Panc1 (cell line): ENCODE data around the gene MTREX.

Experiments
- POLR2AphosphoS5 ChIP-seq: IDR thresholded peaks from 2 replicates; pipeline ENCODE4 v1.6.1; 2012; ENCODE audit warnings: mild to moderate bottlenecking, low read depth, low read length, moderate library complexity
- SIN3A ChIP-seq: IDR thresholded peaks from 2 replicates; pipeline ENCODE4 v1.6.1; 2012; ENCODE audit warnings: low read depth, mild to moderate bottlenecking, low read length, moderate library complexity, borderline replicate concordance; ENCODE audit not compliant: insufficient read depth
- TCF7L2 ChIP-seq: IDR thresholded peaks from 2 replicates; pipeline ENCODE4 v1.6.1; 2011; ENCODE audit warnings: mild to moderate bottlenecking, low read depth, low read length, inconsistent platforms
- TF ChIP-seq, protein P1 (sequence below): fragments of 450-650 bp; IDR thresholded peaks from 2 replicates; pipeline ENCODE4 v1.5.1; 2017; ENCODE audit warnings: mild to moderate bottlenecking

DNA sequence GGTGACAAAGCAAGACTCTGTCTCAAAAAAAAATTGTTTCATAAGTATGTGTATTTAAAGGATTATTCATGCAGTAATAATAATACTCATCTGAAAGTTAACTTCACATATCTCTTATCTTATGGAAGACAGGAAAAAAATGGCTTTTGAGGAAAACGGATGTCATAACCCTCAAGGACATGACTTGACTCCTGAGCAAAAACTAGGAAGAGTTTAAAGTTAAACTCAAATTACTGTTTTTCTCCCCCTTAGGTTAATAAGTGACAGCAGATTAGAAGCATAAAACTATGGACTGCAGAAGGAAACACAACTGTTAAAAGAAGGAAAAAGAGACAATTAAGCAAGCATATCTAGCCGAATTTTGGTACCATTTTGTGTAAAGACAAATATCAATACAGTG lies 16.8 kb upstream of the MTREX start:
- TF ChIP-seq, protein P1, sequence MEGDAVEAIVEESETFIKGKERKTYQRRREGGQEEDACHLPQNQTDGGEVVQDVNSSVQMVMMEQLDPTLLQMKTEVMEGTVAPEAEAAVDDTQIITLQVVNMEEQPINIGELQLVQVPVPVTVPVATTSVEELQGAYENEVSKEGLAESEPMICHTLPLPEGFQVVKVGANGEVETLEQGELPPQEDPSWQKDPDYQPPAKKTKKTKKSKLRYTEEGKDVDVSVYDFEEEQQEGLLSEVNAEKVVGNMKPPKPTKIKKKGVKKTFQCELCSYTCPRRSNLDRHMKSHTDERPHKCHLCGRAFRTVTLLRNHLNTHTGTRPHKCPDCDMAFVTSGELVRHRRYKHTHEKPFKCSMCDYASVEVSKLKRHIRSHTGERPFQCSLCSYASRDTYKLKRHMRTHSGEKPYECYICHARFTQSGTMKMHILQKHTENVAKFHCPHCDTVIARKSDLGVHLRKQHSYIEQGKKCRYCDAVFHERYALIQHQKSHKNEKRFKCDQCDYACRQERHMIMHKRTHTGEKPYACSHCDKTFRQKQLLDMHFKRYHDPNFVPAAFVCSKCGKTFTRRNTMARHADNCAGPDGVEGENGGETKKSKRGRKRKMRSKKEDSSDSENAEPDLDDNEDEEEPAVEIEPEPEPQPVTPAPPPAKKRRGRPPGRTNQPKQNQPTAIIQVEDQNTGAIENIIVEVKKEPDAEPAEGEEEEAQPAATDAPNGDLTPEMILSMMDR = no peak
- TF ChIP-seq SIN3A (no peak), TCF7L2 (no peak), POLR2AphosphoS5 (no peak)
